ENCODE data around the gene CTNNA3.

CTNNA3 gene

GRCh38 chr10:67665491-67665890 lies 30.5 kb downstream of the CTNNA3 start:
- Histone ChIP-seq H3K27me3 (ENCODE audit: low read depth, low read length) (no peaks in the 10 kb centered on the region), H3K9me3 (ENCODE audit: control insufficient read depth in 1 of 2, low read length in 2 of 2) (no peaks in the 10 kb centered on the region), H3K36me3 (ENCODE audit: control insufficient read depth in 1 of 2, insufficient read depth in 2 of 2, low read length in 2 of 2) (no peaks in the 10 kb centered on the region), H3K4me1 (ENCODE audit: control insufficient read depth in 1 of 2, insufficient read depth in 2 of 2, low read length in 2 of 2) (peaks cover 0 to 6% of the 10 kb centered on the region in 2 donors), H3K4me3 (ENCODE audit: low read depth in 1 of 2, low read length in 2 of 2) (peak overlapping the region in 1 of 2 donors; percentile 32), H3K27ac (ENCODE audit: low read length) (no peak overlapping the region)

- peaks cover 0 to 6% of the 10 kb centered on the region in 2 donors for H3K4me1 ChIP-seq (ENCODE audit: control insufficient read depth in 1 of 2, insufficient read depth in 2 of 2, low read length in 2 of 2)
- no peaks in the 10 kb centered on the region for H3K27me3 ChIP-seq (ENCODE audit: low read depth, low read length)
- H3K27ac ChIP-seq (ENCODE audit: low read length) = no peak overlapping the region
- peak overlapping the region in 1 of 2 donors; percentile 32 for H3K4me3 ChIP-seq (ENCODE audit: low read depth in 1 of 2, low read length in 2 of 2)
- no peaks in the 10 kb centered on the region for H3K9me3 ChIP-seq (ENCODE audit: control insufficient read depth in 1 of 2, low read length in 2 of 2)
- H3K36me3 ChIP-seq (ENCODE audit: control insufficient read depth in 1 of 2, insufficient read depth in 2 of 2, low read length in 2 of 2) = no peaks in the 10 kb centered on the region
These were observed 31.1 kb downstream of the CTNNA3 start for GRCh38 chr10:67664942-67665341.

DNA sequence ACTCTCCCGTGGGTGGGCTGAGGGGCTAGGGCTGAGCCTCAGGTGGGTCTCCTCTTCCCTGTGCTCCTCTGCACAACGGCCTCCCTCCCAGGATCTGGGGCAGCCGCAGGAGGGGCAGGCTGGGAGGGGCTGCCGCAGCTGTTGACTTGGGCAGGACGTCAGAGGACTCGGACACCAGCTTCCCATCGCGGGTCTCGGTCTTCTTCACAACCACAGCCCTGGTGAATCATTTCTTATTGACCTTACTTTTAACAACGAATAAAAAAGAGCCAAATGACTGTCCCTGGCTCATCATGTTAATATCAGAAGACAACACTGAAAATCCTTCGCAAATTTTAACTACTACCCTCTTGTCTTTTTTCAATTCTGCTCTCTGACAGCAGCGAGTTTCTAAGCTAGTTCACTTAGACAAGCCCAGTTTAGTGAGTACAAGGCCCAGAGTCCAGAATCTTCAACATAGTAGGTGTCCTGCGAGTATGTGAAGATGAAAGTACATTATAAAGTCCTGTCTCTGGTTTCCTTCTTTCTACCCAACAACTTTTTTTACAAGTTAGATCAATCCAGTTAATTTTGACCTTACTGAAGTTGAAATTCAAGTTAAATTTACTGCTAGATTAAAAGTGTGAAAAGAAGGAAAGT lies 32.4 kb downstream of the CTNNA3 start:
- no peaks in the 10 kb centered on the region for H3K9me3 ChIP-seq (ENCODE audit: control insufficient read depth in 1 of 2, low read length in 2 of 2)
- peaks cover 0 to 6% of the 10 kb centered on the region in 2 donors for H3K4me1 ChIP-seq (ENCODE audit: control insufficient read depth in 1 of 2, insufficient read depth in 2 of 2, low read length in 2 of 2)
- no peak overlapping the region for H3K27ac ChIP-seq (ENCODE audit: low read length)
- no peaks in the 10 kb centered on the region for H3K27me3 ChIP-seq (ENCODE audit: low read depth, low read length)
- no peaks in the 10 kb centered on the region for H3K36me3 ChIP-seq (ENCODE audit: control insufficient read depth in 1 of 2, insufficient read depth in 2 of 2, low read length in 2 of 2)
- no peak overlapping the region for H3K4me3 ChIP-seq (ENCODE audit: low read depth in 1 of 2, low read length in 2 of 2)

DNA sequence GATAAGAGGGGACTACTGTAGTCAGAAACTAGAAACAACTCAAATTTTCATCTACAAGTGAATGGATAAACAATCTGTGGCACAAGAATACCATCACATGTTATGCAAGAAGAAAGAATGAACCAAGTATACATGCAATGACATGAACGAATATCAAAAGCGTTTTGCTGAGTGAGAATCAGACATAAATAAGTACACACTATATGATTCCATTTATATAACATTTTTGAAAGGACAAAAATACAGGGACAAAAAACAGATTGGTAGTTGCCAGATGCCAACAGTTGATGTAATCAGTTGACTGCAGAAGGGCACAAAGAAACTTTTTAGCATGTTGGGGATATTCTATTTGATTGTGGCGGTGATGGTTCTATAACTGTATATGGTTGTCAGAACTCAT lies 33.6 kb downstream of the CTNNA3 start:
- Histone ChIP-seq H3K36me3 (ENCODE audit: control insufficient read depth in 1 of 2, insufficient read depth in 2 of 2, low read length in 2 of 2) (no peaks in the 10 kb centered on the region), H3K27me3 (ENCODE audit: low read depth, low read length) (no peaks in the 10 kb centered on the region), H3K4me1 (ENCODE audit: control insufficient read depth in 1 of 2, insufficient read depth in 2 of 2, low read length in 2 of 2) (peaks cover 0 to 6% of the 10 kb centered on the region in 2 donors), H3K27ac (ENCODE audit: low read length) (no peak overlapping the region), H3K4me3 (ENCODE audit: low read depth in 1 of 2, low read length in 2 of 2) (no peak overlapping the region), H3K9me3 (ENCODE audit: control insufficient read depth in 1 of 2, low read length in 2 of 2) (no peaks in the 10 kb centered on the region)

- H3K4me1 ChIP-seq (ENCODE audit: control insufficient read depth in 1 of 2, insufficient read depth in 2 of 2, low read length in 2 of 2) = no peaks in the 10 kb centered on the region
- H3K9me3 ChIP-seq (ENCODE audit: control insufficient read depth in 1 of 2, low read length in 2 of 2) = no peaks in the 10 kb centered on the region
- no peak overlapping the region for H3K27ac ChIP-seq (ENCODE audit: low read length)
- no peaks in the 10 kb centered on the region for H3K27me3 ChIP-seq (ENCODE audit: low read depth, low read length)
- no peak overlapping the region for H3K4me3 ChIP-seq (ENCODE audit: low read depth in 1 of 2, low read length in 2 of 2)
- H3K36me3 ChIP-seq (ENCODE audit: control insufficient read depth in 1 of 2, insufficient read depth in 2 of 2, low read length in 2 of 2) = no peaks in the 10 kb centered on the region
These were observed 36.5 kb downstream of the CTNNA3 start for GRCh38 chr10:67659497-67659896.

DNA sequence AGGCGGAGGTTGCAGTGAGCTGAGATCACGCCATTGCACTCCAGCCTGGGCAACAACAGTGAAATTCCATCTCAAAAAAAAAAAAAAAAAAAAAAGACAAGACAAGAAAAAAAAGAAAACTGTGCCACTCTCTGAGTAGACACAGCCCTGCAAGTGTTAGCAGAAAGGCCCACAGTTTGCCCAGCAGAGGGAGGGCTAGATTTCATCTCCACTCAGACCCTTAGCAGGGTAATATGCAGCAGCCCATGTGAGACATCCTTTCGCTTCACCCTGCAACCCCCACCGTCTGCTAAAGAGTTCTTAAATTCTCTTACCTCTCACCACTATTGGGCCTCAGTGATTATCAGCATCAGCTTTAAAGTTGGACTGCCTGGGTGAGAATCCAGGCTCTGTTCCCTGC lies 38.2 kb downstream of the CTNNA3 start:
- H3K27ac ChIP-seq (ENCODE audit: low read length) = no peak overlapping the region
- no peaks in the 10 kb centered on the region for H3K36me3 ChIP-seq (ENCODE audit: control insufficient read depth in 1 of 2, insufficient read depth in 2 of 2, low read length in 2 of 2)
- no peaks in the 10 kb centered on the region for H3K4me1 ChIP-seq (ENCODE audit: control insufficient read depth in 1 of 2, insufficient read depth in 2 of 2, low read length in 2 of 2)
- no peaks in the 10 kb centered on the region for H3K9me3 ChIP-seq (ENCODE audit: control insufficient read depth in 1 of 2, low read length in 2 of 2)
- no peaks in the 10 kb centered on the region for H3K27me3 ChIP-seq (ENCODE audit: low read depth, low read length)
- no peak overlapping the region for H3K4me3 ChIP-seq (ENCODE audit: low read depth in 1 of 2, low read length in 2 of 2)

DNA sequence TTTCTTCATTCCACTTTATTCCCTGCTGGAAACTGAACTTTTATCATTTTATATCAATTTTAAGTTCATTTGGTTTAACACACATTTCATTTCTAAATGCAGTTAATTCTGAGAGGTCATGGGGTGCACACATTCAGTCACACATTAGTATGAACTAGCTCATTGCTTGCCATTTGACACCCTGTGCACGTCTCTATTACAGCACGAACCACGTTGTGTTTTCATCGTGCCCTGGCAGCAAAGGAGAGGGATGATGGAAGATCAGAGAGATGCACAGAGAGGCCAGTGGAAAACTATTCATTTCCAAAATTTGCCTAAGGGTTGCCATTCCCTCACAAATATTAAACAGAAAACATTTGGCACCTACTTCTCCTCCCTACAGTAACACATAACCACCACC lies 45.4 kb downstream of the CTNNA3 start:
- Histone ChIP-seq H3K36me3 (ENCODE audit: control insufficient read depth in 1 of 2, insufficient read depth in 2 of 2, low read length in 2 of 2) (no peaks in the 10 kb centered on the region), H3K4me1 (ENCODE audit: control insufficient read depth in 1 of 2, insufficient read depth in 2 of 2, low read length in 2 of 2) (no peaks in the 10 kb centered on the region), H3K4me3 (ENCODE audit: low read depth in 1 of 2, low read length in 2 of 2) (no peak overlapping the region), H3K27me3 (ENCODE audit: low read depth, low read length) (no peaks in the 10 kb centered on the region), H3K27ac (ENCODE audit: low read length) (no peak overlapping the region), H3K9me3 (ENCODE audit: control insufficient read depth in 1 of 2, low read length in 2 of 2) (no peaks in the 10 kb centered on the region)

- no peaks in the 10 kb centered on the region for H3K4me1 ChIP-seq (ENCODE audit: control insufficient read depth in 1 of 2, insufficient read depth in 2 of 2, low read length in 2 of 2)
- H3K36me3 ChIP-seq (ENCODE audit: control insufficient read depth in 1 of 2, insufficient read depth in 2 of 2, low read length in 2 of 2) = no peaks in the 10 kb centered on the region
- no peaks in the 10 kb centered on the region for H3K9me3 ChIP-seq (ENCODE audit: control insufficient read depth in 1 of 2, low read length in 2 of 2)
- H3K27ac ChIP-seq (ENCODE audit: low read length) = no peak overlapping the region
- no peak overlapping the region for H3K4me3 ChIP-seq (ENCODE audit: low read depth in 1 of 2, low read length in 2 of 2)
- no peaks in the 10 kb centered on the region for H3K27me3 ChIP-seq (ENCODE audit: low read depth, low read length)
These were observed 47.3 kb downstream of the CTNNA3 start for GRCh38 chr10:67648613-67649229.

DNA sequence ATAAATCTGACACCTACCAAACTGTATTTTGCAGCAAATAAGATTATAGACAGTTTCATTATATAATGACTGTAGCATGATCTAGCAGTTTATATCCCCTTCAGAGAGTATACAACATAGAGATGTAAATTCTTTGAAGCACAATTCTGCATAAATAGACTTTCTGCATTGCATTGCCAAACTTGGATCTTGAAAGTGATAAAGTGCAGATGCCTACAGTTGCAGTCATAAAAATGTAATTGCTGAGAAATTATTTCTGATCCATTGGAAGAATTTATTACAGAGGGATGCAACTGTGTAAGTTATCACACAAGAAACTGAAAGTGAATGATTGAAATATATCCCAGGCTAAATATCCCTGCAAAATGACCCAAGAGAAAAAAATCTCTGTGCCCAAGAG lies 65.1 kb downstream of the CTNNA3 start:
- Histone ChIP-seq H3K4me1 (ENCODE audit: control insufficient read depth in 1 of 2, insufficient read depth in 2 of 2, low read length in 2 of 2) (no peaks in the 10 kb centered on the region), H3K27me3 (ENCODE audit: low read depth, low read length) (no peaks in the 10 kb centered on the region), H3K4me3 (ENCODE audit: low read depth in 1 of 2, low read length in 2 of 2) (no peak overlapping the region), H3K36me3 (ENCODE audit: control insufficient read depth in 1 of 2, insufficient read depth in 2 of 2, low read length in 2 of 2) (no peaks in the 10 kb centered on the region), H3K27ac (ENCODE audit: low read length) (no peak overlapping the region), H3K9me3 (ENCODE audit: control insufficient read depth in 1 of 2, low read length in 2 of 2) (no peaks in the 10 kb centered on the region)

DNA sequence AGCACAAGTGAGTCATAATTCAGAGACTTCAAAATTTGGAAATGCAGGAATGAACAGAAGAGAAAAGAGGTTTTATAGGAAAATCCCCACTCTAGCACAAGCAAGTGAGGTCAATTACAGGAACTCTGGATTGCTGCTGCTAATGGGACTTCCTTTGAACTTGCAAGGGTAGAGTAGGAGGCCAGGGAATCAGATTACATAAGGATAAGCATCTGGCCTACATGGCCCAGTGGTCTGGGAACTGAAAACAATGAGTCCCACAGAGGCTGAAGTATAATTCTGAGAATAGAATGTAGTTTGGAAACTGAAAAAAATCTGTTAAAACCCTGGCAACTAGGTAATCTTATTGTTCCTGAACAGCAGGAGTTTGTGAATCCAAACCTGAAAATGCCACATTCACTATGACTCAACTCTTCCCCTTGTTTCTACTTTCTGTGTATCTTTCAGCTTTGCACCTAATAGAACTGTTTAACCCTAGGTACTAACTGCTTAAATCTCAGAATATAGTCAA lies 66.5 kb downstream of the CTNNA3 start:
- Histone ChIP-seq H3K27ac (ENCODE audit: low read length) (no peak overlapping the region), H3K4me1 (ENCODE audit: control insufficient read depth in 1 of 2, insufficient read depth in 2 of 2, low read length in 2 of 2) (no peaks in the 10 kb centered on the region), H3K9me3 (ENCODE audit: control insufficient read depth in 1 of 2, low read length in 2 of 2) (no peaks in the 10 kb centered on the region), H3K36me3 (ENCODE audit: control insufficient read depth in 1 of 2, insufficient read depth in 2 of 2, low read length in 2 of 2) (no peaks in the 10 kb centered on the region), H3K4me3 (ENCODE audit: low read depth in 1 of 2, low read length in 2 of 2) (no peak overlapping the region), H3K27me3 (ENCODE audit: low read depth, low read length) (no peaks in the 10 kb centered on the region)

GRCh38 chr10:67622984-67623383 lies 73.0 kb downstream of the CTNNA3 start:
- Histone ChIP-seq H3K4me1 (ENCODE audit: control insufficient read depth in 1 of 2, insufficient read depth in 2 of 2, low read length in 2 of 2) (no peaks in the 10 kb centered on the region), H3K36me3 (ENCODE audit: control insufficient read depth in 1 of 2, insufficient read depth in 2 of 2, low read length in 2 of 2) (no peaks in the 10 kb centered on the region), H3K27ac (ENCODE audit: low read length) (no peak overlapping the region), H3K27me3 (ENCODE audit: low read depth, low read length) (no peaks in the 10 kb centered on the region), H3K4me3 (ENCODE audit: low read depth in 1 of 2, low read length in 2 of 2) (no peak overlapping the region), H3K9me3 (ENCODE audit: control insufficient read depth in 1 of 2, low read length in 2 of 2) (no peaks in the 10 kb centered on the region)

GRCh38 chr10:67622511-67622910 lies 73.5 kb downstream of the CTNNA3 start:
- H3K4me1 ChIP-seq (ENCODE audit: control insufficient read depth in 1 of 2, insufficient read depth in 2 of 2, low read length in 2 of 2) = no peaks in the 10 kb centered on the region
- H3K9me3 ChIP-seq (ENCODE audit: control insufficient read depth in 1 of 2, low read length in 2 of 2) = no peaks in the 10 kb centered on the region
- no peak overlapping the region for H3K27ac ChIP-seq (ENCODE audit: low read length)
- no peak overlapping the region for H3K4me3 ChIP-seq (ENCODE audit: low read depth in 1 of 2, low read length in 2 of 2)
- H3K27me3 ChIP-seq (ENCODE audit: low read depth, low read length) = no peaks in the 10 kb centered on the region
- no peaks in the 10 kb centered on the region for H3K36me3 ChIP-seq (ENCODE audit: control insufficient read depth in 1 of 2, insufficient read depth in 2 of 2, low read length in 2 of 2)

All from muscle layer of duodenum (tissue), 2 donors.